M059J (cell line): Measurements from ENCODE around the gene GRAMD1B. TPM values are rescaled to one million over a fixed set of nuclear protein-coding genes. Genes with fewer than 3 reads are reported as not detected.
"Not testable (repeated sequence)": the region's sequence is repeated elsewhere in the genome, so short reads cannot be mapped to it uniquely, and the experiment has no call there.

Experiments
- DNase-seq: peaks from one replicate; pipeline ENCODE4 v3.0.0-alpha.2; 2012; ENCODE audit warnings: low read depth
- total RNA-seq: library from RNA; depleted of rRNA; stranded (reverse); fragments of >200 nt; shearing (Covaris generic); gene quantifications from 2 replicates; pipeline ENCODE4 v1.2.3, GENCODE V29; 2014

The GRAMD1B gene
- total RNA-seq, 1 experiment from 2014 or later, result 41.5 TPM

DNA sequence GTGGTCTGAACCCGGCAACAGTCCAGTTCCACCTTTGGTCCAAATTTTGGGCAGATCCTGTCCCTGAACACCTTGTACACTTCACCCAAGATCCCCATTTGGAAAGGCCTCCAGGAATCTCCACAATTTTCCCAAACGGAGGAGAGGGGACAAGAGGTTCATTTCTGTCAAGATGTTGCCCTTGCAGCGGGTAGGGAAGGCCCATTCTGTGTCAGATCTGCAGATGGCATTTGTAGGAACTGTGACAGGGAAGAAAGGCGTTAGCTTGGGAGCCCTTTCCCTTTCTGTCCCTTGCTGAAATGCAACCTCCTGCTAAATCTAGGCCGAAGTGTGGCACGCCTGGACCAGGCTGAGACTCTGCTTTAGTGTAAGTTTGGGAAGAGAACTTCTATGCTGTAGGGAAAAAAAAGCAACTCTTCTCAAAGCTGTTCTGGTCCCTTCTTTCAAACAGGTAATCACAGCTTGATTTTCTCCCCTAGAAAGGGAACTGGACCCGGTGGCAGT, 138.3 kb downstream of the GRAMD1B start:
- no peak for DNase-seq

- no peak for DNase-seq
These were observed 139.3 kb downstream of the GRAMD1B start for GRCh38 chr11:123569393-123569792.

DNA sequence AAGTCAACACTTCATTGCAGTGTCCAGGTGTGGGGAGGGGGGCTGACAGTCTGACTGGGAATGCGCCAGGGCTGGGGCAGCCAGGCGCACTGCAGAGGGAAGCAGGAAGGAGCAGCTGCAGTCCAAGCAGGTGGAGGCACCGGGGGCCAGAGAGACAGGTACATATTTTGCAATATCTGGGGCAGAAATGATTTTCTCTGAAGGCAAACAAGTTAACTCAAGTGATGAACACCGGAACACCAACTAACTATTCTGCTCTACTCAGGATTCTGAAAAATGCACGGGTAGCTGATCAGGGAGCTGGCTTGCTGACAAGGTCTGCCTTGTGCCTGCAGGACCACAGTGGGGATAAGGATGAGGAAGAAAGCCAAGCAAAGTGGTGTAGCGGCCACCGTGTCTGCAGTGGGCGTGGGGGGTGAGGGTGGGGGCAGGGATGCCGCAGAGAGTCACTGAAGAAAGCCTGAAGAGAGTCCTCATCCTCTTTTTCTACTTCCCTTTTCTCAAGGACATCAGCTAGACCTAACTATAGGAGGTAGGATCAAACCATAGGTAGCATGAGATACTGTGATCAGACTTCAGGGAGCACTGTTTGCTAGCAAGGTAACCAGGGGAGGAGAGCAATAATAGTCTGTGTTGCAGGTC, 141.0 kb downstream of the GRAMD1B start:
- no peak for DNase-seq

- DNase-seq, result not testable (repeated sequence)
These were observed 142.7 kb downstream of the GRAMD1B start for GRCh38 chr11:123572791-123573190.

- DNase-seq, result no peak
These were observed 143.2 kb downstream of the GRAMD1B start for GRCh38 chr11:123573286-123573685.

GRCh38 chr11:123575441-123575840, 145.4 kb downstream of the GRAMD1B start:
- DNase-seq, result no peak

DNA sequence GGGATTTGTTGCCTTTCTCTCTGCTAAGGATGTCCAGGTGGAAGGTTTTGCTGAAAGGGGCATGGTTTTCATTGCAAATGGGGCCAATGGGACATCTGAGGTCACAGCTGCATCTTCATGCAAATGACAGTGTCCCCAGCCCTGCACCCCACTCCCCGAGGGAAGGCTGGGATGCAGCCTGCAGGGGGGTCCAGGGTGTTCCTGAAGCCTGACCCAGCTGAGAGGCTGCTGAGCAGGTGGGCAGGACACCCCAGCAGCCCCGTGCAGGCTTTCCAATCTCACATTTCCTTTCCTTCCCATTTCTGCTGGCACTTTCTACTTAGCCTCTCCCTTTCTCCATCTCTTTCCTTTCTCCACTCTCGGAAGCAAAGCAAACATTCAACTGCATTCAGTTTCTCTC, 146.0 kb downstream of the GRAMD1B start:
- DNase-seq, result no peak

DNA sequence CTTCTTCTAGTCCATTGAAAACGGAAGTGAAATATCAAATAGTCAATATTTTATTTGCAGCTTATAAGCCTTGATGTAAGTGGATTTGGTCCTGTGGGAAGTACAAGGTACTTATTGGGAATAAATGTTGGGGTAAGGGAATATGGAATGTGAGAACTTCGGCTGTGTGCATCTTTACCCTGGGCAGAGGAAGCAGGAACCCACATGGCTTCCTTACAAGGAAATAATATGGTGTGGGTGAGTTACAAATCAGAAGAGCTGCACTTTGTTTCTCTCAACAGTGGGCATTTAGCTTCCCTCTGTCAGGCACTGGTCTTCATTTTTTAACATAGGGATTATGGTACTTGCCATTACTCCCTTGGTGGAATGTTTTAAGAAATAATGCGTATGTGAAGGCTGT, 146.4 kb downstream of the GRAMD1B start:
- no peak for DNase-seq

DNA sequence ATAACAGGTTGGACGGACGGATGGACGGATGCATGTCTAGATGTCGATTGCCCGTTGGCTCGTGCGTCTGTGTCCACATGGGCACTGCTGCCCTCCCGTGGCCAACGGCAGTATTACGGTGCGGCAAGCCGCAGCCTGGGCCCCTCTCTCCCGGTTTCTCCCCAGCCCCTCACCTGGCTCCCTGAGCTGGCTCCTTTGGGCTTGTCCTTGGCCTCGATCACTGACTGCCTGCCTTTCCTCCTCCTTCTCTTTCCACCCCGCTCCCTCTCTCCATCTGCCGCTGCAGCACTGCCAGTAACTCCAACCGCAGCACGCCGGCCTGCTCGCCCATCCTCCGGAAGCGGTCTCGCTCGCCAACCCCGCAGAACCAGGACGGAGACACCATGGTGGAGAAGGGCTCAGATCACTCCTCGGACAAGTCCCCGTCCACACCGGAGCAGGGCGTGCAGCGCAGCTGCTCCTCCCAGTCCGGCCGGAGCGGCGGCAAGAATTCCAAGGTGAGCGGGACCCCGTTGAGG, 147.1 kb downstream of the GRAMD1B start:
- peak; percentile 19 for DNase-seq

- no peak for DNase-seq
These were observed 148.9 kb downstream of the GRAMD1B start for GRCh38 chr11:123578778-123579481.

GRCh38 chr11:123579482-123579812, 149.4 kb downstream of the GRAMD1B start:
- no peak for DNase-seq

- DNase-seq, result no peak
These were observed 150.1 kb downstream of the GRAMD1B start for GRCh38 chr11:123580137-123580536.

DNA sequence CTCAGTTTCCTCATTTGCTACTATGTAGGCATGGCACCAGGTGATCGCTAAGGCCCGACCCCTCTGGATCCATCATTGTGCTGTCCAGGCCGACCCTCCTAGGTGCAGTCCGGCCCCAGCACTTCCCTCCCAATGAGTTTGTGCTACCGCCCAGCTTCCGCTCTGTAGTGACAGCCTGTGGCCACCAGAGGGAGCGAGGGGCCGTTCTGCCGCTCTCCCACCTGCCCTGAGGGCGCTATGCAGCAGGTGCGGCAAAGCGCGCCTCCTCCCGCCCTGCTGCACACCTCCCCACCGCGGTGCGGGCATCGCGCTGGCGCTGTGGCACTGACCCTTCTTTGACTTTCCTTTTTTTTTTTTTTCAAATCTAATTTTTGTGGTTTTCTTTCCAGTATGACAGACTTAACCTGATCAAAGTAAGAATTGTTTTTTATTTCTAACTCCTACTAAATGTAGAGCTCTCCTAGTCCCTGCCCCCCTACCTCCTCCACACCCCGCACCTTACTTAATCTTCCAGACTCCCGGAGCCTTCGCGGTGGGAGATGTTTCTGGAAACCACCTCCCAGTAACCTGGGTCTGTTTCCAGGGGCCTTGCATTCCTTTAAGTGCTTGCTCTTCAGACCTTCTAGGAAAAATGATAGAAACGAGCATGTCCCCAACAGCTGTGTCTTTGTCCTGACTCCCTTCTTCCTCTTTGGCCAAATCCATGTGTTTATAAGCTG, 150.6 kb downstream of the GRAMD1B start:
- no peak for DNase-seq

DNA sequence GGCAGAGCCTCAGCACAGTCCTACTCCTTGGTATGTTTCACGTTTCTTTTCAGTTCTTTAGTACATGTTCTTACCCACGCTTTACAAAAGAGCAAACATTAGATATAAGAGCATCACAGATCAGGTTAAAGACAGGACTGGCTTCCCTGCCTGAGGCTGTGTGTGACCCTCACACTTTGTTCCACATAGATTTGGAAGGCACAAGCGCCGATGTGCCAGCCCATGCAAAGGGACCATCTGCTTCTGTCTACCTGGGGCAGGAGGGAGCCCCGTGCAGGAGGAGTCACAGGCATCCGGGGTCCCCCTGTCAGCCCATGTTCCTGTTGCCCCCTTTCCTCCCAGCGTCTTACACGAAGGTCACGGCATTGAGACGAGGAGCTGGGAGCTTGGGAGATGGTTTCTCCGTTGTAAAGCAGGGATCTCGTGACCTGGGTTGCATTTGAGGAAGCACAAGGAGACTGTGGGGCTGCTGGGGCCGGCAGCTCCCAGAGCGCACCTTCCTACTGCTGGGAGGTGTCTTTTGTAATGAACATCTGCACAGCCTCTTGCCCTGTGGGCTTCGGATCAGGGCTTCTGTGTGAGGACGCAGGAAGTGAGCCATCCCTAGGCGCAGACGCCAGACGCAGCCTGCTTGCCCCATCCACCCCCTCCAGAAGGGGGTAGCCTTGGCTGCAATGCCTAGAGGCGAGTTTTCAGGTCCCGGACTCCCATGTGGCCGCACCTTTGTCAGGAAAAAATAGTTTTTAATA, 151.8 kb downstream of the GRAMD1B start:
- no peak for DNase-seq

DNA sequence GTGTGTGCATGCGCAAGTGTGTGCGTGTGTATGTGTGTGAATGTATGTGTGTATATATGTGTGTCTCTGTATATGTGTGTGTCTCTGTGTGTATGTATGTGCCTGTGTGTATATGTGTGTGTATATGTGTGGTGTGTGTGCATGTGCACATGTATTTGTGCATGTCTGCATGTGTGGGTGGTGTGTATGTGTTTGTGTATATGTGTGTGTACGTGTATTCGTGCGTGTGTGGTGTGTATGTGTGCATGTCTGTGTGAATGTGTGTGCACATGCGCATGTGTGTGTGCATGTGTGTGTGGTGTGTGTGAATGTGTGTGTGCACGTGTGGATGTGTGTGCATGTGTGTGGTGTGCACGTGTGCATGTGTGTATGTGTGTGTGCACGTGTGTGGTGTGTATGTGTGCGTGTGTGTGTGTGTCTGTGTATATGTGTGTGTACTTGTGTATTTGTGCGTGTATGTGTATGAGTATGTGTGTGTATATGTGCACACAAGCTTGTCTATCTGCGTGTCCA, 153.0 kb downstream of the GRAMD1B start:
- DNase-seq, result no peak

DNA sequence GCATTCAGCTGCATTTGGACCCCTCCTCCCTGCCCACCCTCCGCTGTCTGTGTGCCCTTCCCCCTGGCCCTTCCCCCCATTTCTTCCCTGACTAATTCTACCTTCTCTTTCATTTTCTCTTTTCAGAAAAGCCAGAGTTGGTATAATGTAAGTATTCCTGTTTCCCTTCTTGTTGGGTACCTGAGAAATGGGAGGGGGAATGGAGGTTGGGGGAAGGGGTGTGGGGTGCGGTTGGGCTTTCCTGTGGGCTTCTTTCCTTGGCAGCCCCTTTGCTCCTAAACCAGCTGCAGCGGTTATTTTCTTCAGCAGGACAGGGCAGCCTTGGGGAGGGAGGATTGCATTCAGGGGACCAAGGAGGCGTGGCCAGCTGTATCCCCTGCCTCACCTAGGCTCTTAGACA, 154.1 kb downstream of the GRAMD1B start:
- no peak for DNase-seq

- no peak for DNase-seq
These were observed 154.7 kb downstream of the GRAMD1B start for GRCh38 chr11:123584737-123585136.

- DNase-seq, result no peak
These were observed 155.1 kb downstream of the GRAMD1B start for GRCh38 chr11:123585206-123585605.

GRCh38 chr11:123585706-123586105, 155.6 kb downstream of the GRAMD1B start:
- DNase-seq, result no peak

DNA sequence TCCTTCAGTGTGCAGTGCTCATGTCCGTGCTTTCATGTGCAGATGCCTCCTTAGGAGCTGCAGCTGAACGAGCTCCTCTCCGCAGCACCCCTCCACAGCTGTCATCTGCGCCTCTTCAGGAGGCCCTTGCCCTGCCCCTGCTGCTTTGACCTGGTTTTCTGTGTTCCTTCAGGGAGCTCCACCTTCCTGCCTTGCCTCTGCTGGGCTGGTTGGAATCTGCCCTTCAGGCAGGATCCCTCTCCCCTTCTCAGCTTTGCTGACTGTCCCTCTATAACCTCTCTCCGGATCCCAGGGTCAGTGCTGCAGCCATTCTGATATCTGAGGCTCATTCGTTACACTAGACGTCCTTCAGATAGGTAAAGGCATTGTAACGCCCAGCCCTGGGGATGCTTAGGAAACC, 156.5 kb downstream of the GRAMD1B start:
- DNase-seq, result no peak

DNA sequence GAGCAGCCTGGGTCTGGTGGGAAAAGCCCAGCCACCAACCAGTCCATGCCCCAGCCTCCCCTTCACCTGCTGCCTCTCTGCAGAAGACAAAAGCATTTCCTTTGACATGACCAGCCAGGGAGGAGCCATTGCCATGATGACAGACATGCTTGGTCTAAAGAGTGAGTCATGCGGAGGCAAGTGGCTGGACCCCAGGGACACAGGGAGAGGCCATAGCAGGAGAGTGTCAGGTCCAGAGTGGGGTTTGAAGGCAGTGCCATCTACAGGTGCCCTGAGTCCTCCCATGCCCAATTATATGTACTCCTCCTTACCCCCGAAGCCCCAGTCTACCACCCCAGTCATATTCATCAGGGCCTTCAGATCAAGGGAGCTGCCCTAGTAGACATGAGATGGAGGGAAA, 157.0 kb downstream of the GRAMD1B start:
- DNase-seq, result peak; percentile 53

- no peak for DNase-seq
These were observed 157.5 kb downstream of the GRAMD1B start for GRCh38 chr11:123587559-123587958.
